ENCODE measurements around the gene RALGAPA1.

- TF ChIP-seq POLR2A (IDR thresholded peaks at IDR 0.05): no peak
- no peak for TF ChIP-seq CTCF (IDR thresholded peaks at IDR 0.05)
Observed at GRCh38 chr14:35669782-35670181, 139.3 kb downstream of the RALGAPA1 start.

Measured in stomach (tissue), 4 donors.